Neural cell (in vitro differentiated cells): ENCODE results near the gene ANO4. TPM values are rescaled to one million over a fixed set of nuclear protein-coding genes. Genes with fewer than 3 reads are reported as not detected.

ENCODE experiments used
- H2AFZ ChIP-seq: fragments of 200-600, 300-800 bp; sonication (generic), shearing (Covaris generic); 2 replicates; pipeline ENCODE4 v1.6.0; 2014; ENCODE audit warnings: low read depth, mild to moderate bottlenecking, antibody characterized with exemption, low read length, moderate library complexity
- H3F3A ChIP-seq: fragments of 200-600 bp; shearing (Covaris generic); 2 replicates; pipeline ENCODE4 v1.6.1; 2016; ENCODE audit warnings: mild to moderate bottlenecking, moderate library complexity, mixed read lengths, antibody characterized with exemption, low read length; ENCODE audit not compliant: insufficient read depth, poor library complexity, severe bottlenecking
- H3K27ac ChIP-seq: fragments of 200-600, 300-800 bp; sonication (generic), shearing (Covaris generic); 2 replicates; pipeline ENCODE4 v1.5.1; 2014; ENCODE audit warnings: mild to moderate bottlenecking, low read length, moderate library complexity
- H3K27me3 ChIP-seq: fragments of 300-800, 200-600 bp; sonication (generic), shearing (Covaris generic); 2 replicates; pipeline ENCODE4 v1.6.0; 2014; ENCODE audit warnings: mild to moderate bottlenecking, low read depth, low read length, moderate library complexity; ENCODE audit not compliant: insufficient read depth
- H3K36me3 ChIP-seq: fragments of 300-800, 200-600 bp; sonication (generic), shearing (Covaris generic); 2 replicates; pipeline ENCODE4 v1.5.1; 2014; ENCODE audit warnings: mild to moderate bottlenecking, antibody characterized with exemption, low read length, moderate library complexity; ENCODE audit not compliant: insufficient read depth
- H3K4me2 ChIP-seq: fragments of 300-800, 200-600 bp; sonication (generic), shearing (Covaris generic); 2 replicates; pipeline ENCODE4 v1.6.0; 2014; ENCODE audit warnings: mild to moderate bottlenecking, low read length
- H3K4me3 ChIP-seq: fragments of 300-800, 200-600 bp; sonication (generic), shearing (Covaris generic); 2 replicates; pipeline ENCODE4 v1.5.1; 2014; ENCODE audit warnings: mild to moderate bottlenecking, low read length, moderate library complexity
- H3K79me2 ChIP-seq: fragments of 200-600 bp; shearing (Covaris generic); replicated peaks from 2 replicates; pipeline ENCODE4 v1.6.0; 2014; ENCODE audit warnings: mild to moderate bottlenecking, low read length, moderate library complexity; ENCODE audit not compliant: insufficient read depth
- H3K9ac ChIP-seq: fragments of 300-800, 200-600 bp; sonication (generic), shearing (Covaris generic); 2 replicates; pipeline ENCODE4 v1.6.1; 2016; ENCODE audit warnings: mild to moderate bottlenecking, low read length, mixed read lengths
- H3K9me2 ChIP-seq: fragments of 200-600 bp; shearing (Covaris generic); 2 replicates; pipeline ENCODE4 v1.6.1; 2016; ENCODE audit warnings: mild to moderate bottlenecking, low read length, mixed read lengths; ENCODE audit not compliant: insufficient read depth
- H3K9me3 ChIP-seq: fragments of 200-600, 300-800 bp; sonication (generic), shearing (Covaris generic); 2 replicates; pipeline ENCODE4 v1.6.1; 2016; ENCODE audit warnings: mild to moderate bottlenecking, mixed run types, low read length, moderate library complexity, mixed read lengths
- H4K20me1 ChIP-seq: fragments of 200-600 bp; shearing (Covaris generic); 2 replicates; pipeline ENCODE4 v1.6.1; 2016; ENCODE audit warnings: mild to moderate bottlenecking, mixed run types; ENCODE audit not compliant: insufficient read depth
- CTCF ChIP-seq: fragments of 450-650 bp; IDR thresholded peaks from 2 replicates; pipeline ENCODE4 v1.5.1; 2014; ENCODE audit warnings: antibody characterized with exemption, mild to moderate bottlenecking, moderate library complexity; ENCODE audit not compliant: poor library complexity, severe bottlenecking
- EP300 ChIP-seq: fragments of 450-650 bp; conservative IDR thresholded peaks from 2 replicates; pipeline ENCODE4 v1.6.1; 2014; ENCODE audit warnings: antibody characterized with exemption, mild to moderate bottlenecking, moderate library complexity; ENCODE audit not compliant: poor library complexity, severe bottlenecking
- EZH2 ChIP-seq: fragments of 200-600, 300-800 bp; shearing (Covaris generic), sonication (generic); IDR thresholded peaks from 2 replicates; pipeline ENCODE4 v1.6.1; 2014; ENCODE audit warnings: antibody characterized with exemption, low read length, borderline replicate concordance, mild to moderate bottlenecking; ENCODE audit not compliant: insufficient read depth, poor library complexity, severe bottlenecking
- MXI1 ChIP-seq: fragments of 450-650 bp; conservative IDR thresholded peaks from 2 replicates; pipeline ENCODE4 v1.6.1; 2014; ENCODE audit warnings: antibody characterized with exemption, mild to moderate bottlenecking; ENCODE audit not compliant: poor library complexity, severe bottlenecking
- POLR2AphosphoS5 ChIP-seq: IDR thresholded peaks from 2 replicates; pipeline ENCODE4 v1.6.1; 2012
- RAD21 ChIP-seq: fragments of 450-650 bp; conservative IDR thresholded peaks from 2 replicates; pipeline ENCODE4 v1.6.1; 2014; ENCODE audit warnings: antibody characterized with exemption, mild to moderate bottlenecking, moderate library complexity
- REST ChIP-seq: IDR thresholded peaks from 2 replicates; pipeline ENCODE4 v1.6.1; 2012; ENCODE audit warnings: borderline replicate concordance
- SMC3 ChIP-seq: fragments of 450-650 bp; conservative IDR thresholded peaks from 2 replicates; pipeline ENCODE4 v1.6.1; 2014; ENCODE audit warnings: antibody characterized with exemption, mild to moderate bottlenecking, moderate library complexity; ENCODE audit not compliant: poor library complexity
- TAF1 ChIP-seq: IDR thresholded peaks from 2 replicates; pipeline ENCODE4 v1.6.1; 2012; ENCODE audit warnings: low read depth
- polyA plus RNA-seq: library from polyadenylated mRNA; depleted of rRNA; stranded (reverse); fragments of >200 nt; gene quantifications from 2 replicates; pipeline ENCODE4 v1.2.3, GENCODE V29; 2014

The ANO4 gene
- polyA plus RNA-seq, 1 donor from 2014 or later: 11.1 TPM

DNA sequence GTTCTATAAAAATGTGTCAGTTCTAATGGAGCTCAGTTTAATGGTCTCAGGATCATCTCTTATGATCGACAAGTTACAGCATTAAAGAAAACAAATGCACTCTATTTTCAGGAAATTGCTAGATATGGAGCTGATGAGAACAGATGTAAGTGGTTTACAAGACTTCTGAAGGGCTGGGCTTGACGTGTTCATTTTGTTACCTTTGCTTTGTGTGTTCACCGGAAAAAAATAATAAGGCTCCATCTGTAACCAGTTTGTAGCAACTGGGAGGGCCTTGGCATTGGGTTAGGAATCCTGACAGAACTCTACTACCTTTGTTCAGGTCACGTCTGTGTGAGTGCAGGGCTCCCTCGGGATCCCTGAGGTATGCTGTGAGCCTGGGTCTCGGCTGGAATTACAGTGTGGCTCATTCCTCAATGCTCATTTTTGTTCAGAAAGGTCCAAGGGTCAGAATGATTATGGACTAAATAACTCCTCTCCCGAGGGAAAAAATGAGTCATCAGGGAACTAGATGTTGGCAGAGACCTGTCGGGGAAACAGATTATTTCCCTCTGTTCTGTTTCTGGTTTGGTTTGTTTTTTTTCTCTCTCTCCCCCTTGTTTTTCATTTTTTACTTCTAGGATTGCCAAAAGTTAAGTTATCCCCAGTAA is 257.4 kb downstream of the ANO4 start:
- TF ChIP-seq EP300 (no peak), SMC3 (no peak), EZH2 (no peak), MXI1 (no peak), REST (no peak), RAD21 (no peak), CTCF (no peak), TAF1 (no peak), POLR2AphosphoS5 (no peak)
- Histone ChIP-seq H4K20me1 (no peaks in the 10 kb centered on the region), H3K27me3 (no peaks in the 10 kb centered on the region), H3K9me2 (no peaks in the 10 kb centered on the region), H3K4me3 (no peak overlapping the region), H2AFZ (no peak overlapping the region), H3K36me3 (no peaks in the 10 kb centered on the region), H3K9me3 (no peaks in the 10 kb centered on the region), H3K79me2 (no peaks in the 10 kb centered on the region), H3K4me2 (no peak overlapping the region), H3K27ac (no peak overlapping the region), H3K9ac (no peak overlapping the region), H3F3A (no peaks in the 10 kb centered on the region)

DNA sequence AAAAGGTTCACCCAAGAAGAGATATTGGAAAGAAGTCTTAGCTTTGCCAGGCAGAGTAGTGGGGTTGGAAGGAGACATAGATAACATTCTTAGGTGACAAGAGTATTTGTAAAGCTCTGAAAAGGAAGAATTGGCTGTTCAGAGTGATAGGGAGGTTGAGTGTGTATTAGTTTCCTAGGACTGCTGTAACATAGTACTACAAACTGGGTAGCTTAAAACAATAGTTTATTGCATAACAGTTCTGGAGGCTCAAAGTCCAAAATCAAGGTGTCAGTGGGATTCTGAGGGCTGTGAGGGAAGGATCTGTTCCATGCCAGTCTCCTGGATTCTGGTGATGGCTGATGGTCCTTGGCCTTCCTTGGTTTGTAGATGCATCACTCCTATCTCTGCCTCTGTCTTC is 258.6 kb downstream of the ANO4 start:
- H3K4me2 ChIP-seq: no peak overlapping the region
- no peaks in the 10 kb centered on the region for H4K20me1 ChIP-seq
- no peak overlapping the region for H3K4me3 ChIP-seq
- no peak for TF ChIP-seq RAD21
- TF ChIP-seq REST: no peak
- TF ChIP-seq SMC3: no peak
- TF ChIP-seq CTCF: no peak
- no peak for TF ChIP-seq POLR2AphosphoS5
- no peaks in the 10 kb centered on the region for H3F3A ChIP-seq
- no peak overlapping the region for H2AFZ ChIP-seq
- no peak overlapping the region for H3K9ac ChIP-seq
- H3K79me2 ChIP-seq: no peaks in the 10 kb centered on the region
- H3K9me2 ChIP-seq: no peaks in the 10 kb centered on the region
- H3K27me3 ChIP-seq: no peaks in the 10 kb centered on the region
- H3K9me3 ChIP-seq: no peaks in the 10 kb centered on the region
- no peaks in the 10 kb centered on the region for H3K36me3 ChIP-seq
- no peak overlapping the region for H3K27ac ChIP-seq
